Measurements from ENCODE around the gene STEAP2.

Gene STEAP2

GRCh38 chr7:90236721-90237289 lies 25.3 kb downstream of the STEAP2 start:
- 83% methylated on average over 1 of the region's 1 CpG for WGBS
- Histone ChIP-seq H3K36me3 (ENCODE audit: control insufficient read depth in 1 of 2, insufficient read depth in 2 of 2, low read depth in 1 of 2, low read length in 2 of 2) (peaks cover 0 to 40% of the 10 kb centered on the region in 2 experiments), H2BK15ac (ENCODE audit: low read depth, poor library complexity, severe bottlenecking) (no peak overlapping the region), H3K9me3 (ENCODE audit: control insufficient read depth, low read length) (no peaks in the 10 kb centered on the region), H2AFZ (ENCODE audit: low read depth, low read length) (no peak overlapping the region), H3K27ac (ENCODE audit: low read length, poor library complexity, severe bottlenecking) (no peak overlapping the region), H2BK5ac (ENCODE audit: low read depth, low read length, poor library complexity, severe bottlenecking) (no peak overlapping the region), H4K91ac (ENCODE audit: low read length) (no peak overlapping the region), H3K4me1 (ENCODE audit: control insufficient read depth, insufficient read depth, low read depth, low read length) (no peaks in the 10 kb centered on the region), H3K27me3 (ENCODE audit: control insufficient read depth in 1 of 2, insufficient read depth in 1 of 2, low read length in 2 of 2) (peaks cover 0 to under 1% of the 10 kb centered on the region in 2 experiments), H3K4ac (ENCODE audit: low read depth in 1 of 2, low read length in 2 of 2) (no peak overlapping the region), H3K9ac (ENCODE audit: low read length) (no peak overlapping the region), H3K23ac (ENCODE audit: low read length in 2 of 2) (no peak overlapping the region), H3K18ac (ENCODE audit: low read depth in 1 of 2, low read length in 2 of 2) (no peak overlapping the region), H2BK12ac (ENCODE audit: low read length in 2 of 2) (no peak overlapping the region), H3K14ac (ENCODE audit: low read length in 2 of 2) (no peak overlapping the region), H3K79me1 (replicated peaks; ENCODE audit: low read length, poor library complexity, severe bottlenecking) (no peaks in the 10 kb centered on the region), H4K8ac (ENCODE audit: low read length) (no peak overlapping the region), H2BK120ac (ENCODE audit: low read depth, low read length) (no peak overlapping the region), H3K4me2 (ENCODE audit: low read length, poor library complexity, severe bottlenecking) (no peak overlapping the region), H3K4me3 (ENCODE audit: insufficient read depth in 1 of 2, low read depth in 1 of 2, low read length in 2 of 2) (no peak overlapping the region), H2AK5ac (ENCODE audit: low read length, severe bottlenecking) (no peak overlapping the region)
- no peak for DNase-seq

GRCh38 chr7:90238022-90238421 lies 26.5 kb downstream of the STEAP2 start:
- Histone ChIP-seq H2BK5ac (ENCODE audit: low read depth, low read length, poor library complexity, severe bottlenecking) (no peak overlapping the region), H3K23ac (ENCODE audit: low read length in 2 of 2) (no peak overlapping the region), H3K18ac (ENCODE audit: low read depth in 1 of 2, low read length in 2 of 2) (no peak overlapping the region), H2BK15ac (ENCODE audit: low read depth, poor library complexity, severe bottlenecking) (no peak overlapping the region), H3K14ac (ENCODE audit: low read length in 2 of 2) (no peak overlapping the region), H2BK12ac (ENCODE audit: low read length in 2 of 2) (no peak overlapping the region), H4K91ac (ENCODE audit: low read length) (no peak overlapping the region), H2AK5ac (ENCODE audit: low read length, severe bottlenecking) (no peak overlapping the region), H3K4ac (ENCODE audit: low read depth in 1 of 2, low read length in 2 of 2) (no peak overlapping the region), H3K27ac (ENCODE audit: low read length, poor library complexity, severe bottlenecking) (no peak overlapping the region), H2BK120ac (ENCODE audit: low read depth, low read length) (no peak overlapping the region), H3K9ac (ENCODE audit: low read length) (no peak overlapping the region), H3K36me3 (ENCODE audit: control insufficient read depth in 1 of 2, insufficient read depth in 2 of 2, low read depth in 1 of 2, low read length in 2 of 2) (peaks cover 0 to 34% of the 10 kb centered on the region in 2 experiments), H3K79me1 (replicated peaks; ENCODE audit: low read length, poor library complexity, severe bottlenecking) (no peaks in the 10 kb centered on the region), H3K4me2 (ENCODE audit: low read length, poor library complexity, severe bottlenecking) (no peak overlapping the region), H3K27me3 (ENCODE audit: control insufficient read depth in 1 of 2, insufficient read depth in 1 of 2, low read length in 2 of 2) (peaks cover 0 to 11% of the 10 kb centered on the region in 2 experiments), H4K8ac (ENCODE audit: low read length) (no peak overlapping the region), H3K9me3 (ENCODE audit: control insufficient read depth, low read length) (no peaks in the 10 kb centered on the region), H3K4me3 (ENCODE audit: insufficient read depth in 1 of 2, low read depth in 1 of 2, low read length in 2 of 2) (no peak overlapping the region), H3K4me1 (ENCODE audit: control insufficient read depth, insufficient read depth, low read depth, low read length) (no peaks in the 10 kb centered on the region), H2AFZ (ENCODE audit: low read depth, low read length) (no peak overlapping the region)
- 90% methylated on average over 2 of the region's 2 CpGs for WGBS
- DNase-seq: no peak

- Histone ChIP-seq H3K23ac (ENCODE audit: low read length in 2 of 2) (no peak overlapping the region), H3K4me2 (ENCODE audit: low read length, poor library complexity, severe bottlenecking) (no peak overlapping the region), H3K4ac (ENCODE audit: low read depth in 1 of 2, low read length in 2 of 2) (no peak overlapping the region), H3K27ac (ENCODE audit: low read length, poor library complexity, severe bottlenecking) (no peak overlapping the region), H2BK120ac (ENCODE audit: low read depth, low read length) (no peak overlapping the region), H3K18ac (ENCODE audit: low read depth in 1 of 2, low read length in 2 of 2) (no peak overlapping the region), H3K9me3 (ENCODE audit: control insufficient read depth, low read length) (no peaks in the 10 kb centered on the region), H2BK15ac (ENCODE audit: low read depth, poor library complexity, severe bottlenecking) (no peak overlapping the region), H3K4me3 (ENCODE audit: insufficient read depth in 1 of 2, low read depth in 1 of 2, low read length in 2 of 2) (no peak overlapping the region), H2BK12ac (ENCODE audit: low read length in 2 of 2) (no peak overlapping the region), H3K79me1 (replicated peaks; ENCODE audit: low read length, poor library complexity, severe bottlenecking) (no peaks in the 10 kb centered on the region), H2BK5ac (ENCODE audit: low read depth, low read length, poor library complexity, severe bottlenecking) (no peak overlapping the region), H2AK5ac (ENCODE audit: low read length, severe bottlenecking) (no peak overlapping the region), H3K14ac (ENCODE audit: low read length in 2 of 2) (no peak overlapping the region), H3K4me1 (ENCODE audit: control insufficient read depth, insufficient read depth, low read depth, low read length) (no peaks in the 10 kb centered on the region), H3K27me3 (ENCODE audit: control insufficient read depth in 1 of 2, insufficient read depth in 1 of 2, low read length in 2 of 2) (peaks cover 0 to 14% of the 10 kb centered on the region in 2 experiments), H4K8ac (ENCODE audit: low read length) (no peak overlapping the region), H3K36me3 (ENCODE audit: control insufficient read depth in 1 of 2, insufficient read depth in 2 of 2, low read depth in 1 of 2, low read length in 2 of 2) (peaks cover 0 to 28% of the 10 kb centered on the region in 2 experiments), H4K91ac (ENCODE audit: low read length) (no peak overlapping the region), H2AFZ (ENCODE audit: low read depth, low read length) (no peak overlapping the region), H3K9ac (ENCODE audit: low read length) (no peak overlapping the region)
- DNase-seq: no peak
- WGBS: 89% methylated on average over 1 of the region's 1 CpG
Observed at GRCh38 chr7:90238583-90238982, 27.0 kb downstream of the STEAP2 start.

GRCh38 chr7:90239050-90239449 lies 27.5 kb downstream of the STEAP2 start:
- H3K4me2 ChIP-seq (ENCODE audit: low read length, poor library complexity, severe bottlenecking): no peak overlapping the region
- peaks cover 0 to 23% of the 10 kb centered on the region in 2 experiments for H3K36me3 ChIP-seq (ENCODE audit: control insufficient read depth in 1 of 2, insufficient read depth in 2 of 2, low read depth in 1 of 2, low read length in 2 of 2)
- no peak for DNase-seq
- peaks cover 0 to 16% of the 10 kb centered on the region in 2 experiments for H3K27me3 ChIP-seq (ENCODE audit: control insufficient read depth in 1 of 2, insufficient read depth in 1 of 2, low read length in 2 of 2)
- 91% methylated on average over 1 of the region's 3 CpGs for WGBS
- no peaks in the 10 kb centered on the region for H3K4me1 ChIP-seq (ENCODE audit: control insufficient read depth, insufficient read depth, low read depth, low read length)
- H2BK12ac ChIP-seq (ENCODE audit: low read length in 2 of 2): no peak overlapping the region
- H3K4ac ChIP-seq (ENCODE audit: low read depth in 1 of 2, low read length in 2 of 2): no peak overlapping the region
- H2BK120ac ChIP-seq (ENCODE audit: low read depth, low read length): no peak overlapping the region
- H3K14ac ChIP-seq (ENCODE audit: low read length in 2 of 2): no peak overlapping the region
- no peak overlapping the region for H2BK15ac ChIP-seq (ENCODE audit: low read depth, poor library complexity, severe bottlenecking)
- no peak overlapping the region for H2AK5ac ChIP-seq (ENCODE audit: low read length, severe bottlenecking)
- H3K79me1 ChIP-seq (replicated peaks; ENCODE audit: low read length, poor library complexity, severe bottlenecking): no peaks in the 10 kb centered on the region
- H2BK5ac ChIP-seq (ENCODE audit: low read depth, low read length, poor library complexity, severe bottlenecking): no peak overlapping the region
- H3K9ac ChIP-seq (ENCODE audit: low read length): no peak overlapping the region
- H3K23ac ChIP-seq (ENCODE audit: low read length in 2 of 2): no peak overlapping the region
- no peak overlapping the region for H4K8ac ChIP-seq (ENCODE audit: low read length)
- no peak overlapping the region for H2AFZ ChIP-seq (ENCODE audit: low read depth, low read length)
- H3K18ac ChIP-seq (ENCODE audit: low read depth in 1 of 2, low read length in 2 of 2): no peak overlapping the region
- H3K4me3 ChIP-seq (ENCODE audit: insufficient read depth in 1 of 2, low read depth in 1 of 2, low read length in 2 of 2): no peak overlapping the region
- no peak overlapping the region for H3K27ac ChIP-seq (ENCODE audit: low read length, poor library complexity, severe bottlenecking)
- H4K91ac ChIP-seq (ENCODE audit: low read length): no peak overlapping the region
- no peaks in the 10 kb centered on the region for H3K9me3 ChIP-seq (ENCODE audit: control insufficient read depth, low read length)

Data from mesenchymal stem cell (in vitro differentiated cells and primary cell).